ENCODE results near the gene ITGBL1.
A peak's percentile ranks its signal among the peaks of the same experiment; 100 is the strongest.

The ITGBL1 gene

DNA sequence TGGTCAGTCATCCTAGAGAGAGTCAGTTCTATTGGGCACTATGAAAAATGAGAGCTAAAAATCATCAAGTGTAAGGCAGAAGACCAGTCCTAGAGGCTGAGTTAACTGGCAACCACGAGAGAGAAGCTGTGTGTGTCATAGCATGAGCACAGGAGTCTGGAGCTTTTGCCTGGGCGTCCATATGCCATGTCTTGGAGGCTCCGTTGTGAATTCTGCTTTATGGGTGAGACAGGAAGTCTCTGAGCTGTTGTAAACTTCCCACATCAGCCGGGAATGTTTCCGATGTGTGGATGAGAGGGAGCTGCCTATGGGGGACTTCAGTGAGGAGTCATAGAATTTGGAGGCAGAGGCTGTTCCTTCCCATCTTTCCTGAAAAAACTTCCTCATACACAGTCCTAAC is 120.0 kb downstream of the ITGBL1 start:
- DNase-seq, result no peak

DNA sequence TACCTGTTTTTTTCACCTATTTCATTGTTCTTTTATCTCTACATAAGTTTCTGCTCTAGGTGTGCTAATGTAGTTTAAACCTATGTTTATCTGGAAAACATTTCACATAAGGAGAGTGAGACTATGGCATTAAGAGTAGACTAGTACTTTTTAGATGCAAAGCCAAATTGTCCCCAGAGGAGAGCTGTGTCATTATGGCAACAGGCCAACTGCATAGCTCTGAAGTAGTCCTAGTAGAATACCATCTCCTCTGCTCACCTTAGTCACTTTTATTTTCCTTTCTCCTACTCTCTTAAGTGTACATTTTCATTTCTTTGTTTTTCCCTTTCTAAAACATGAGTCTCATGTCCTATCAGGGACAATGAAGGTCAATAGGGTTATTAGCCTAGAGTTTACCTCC is 123.1 kb downstream of the ITGBL1 start:
- no peak for DNase-seq

DNA sequence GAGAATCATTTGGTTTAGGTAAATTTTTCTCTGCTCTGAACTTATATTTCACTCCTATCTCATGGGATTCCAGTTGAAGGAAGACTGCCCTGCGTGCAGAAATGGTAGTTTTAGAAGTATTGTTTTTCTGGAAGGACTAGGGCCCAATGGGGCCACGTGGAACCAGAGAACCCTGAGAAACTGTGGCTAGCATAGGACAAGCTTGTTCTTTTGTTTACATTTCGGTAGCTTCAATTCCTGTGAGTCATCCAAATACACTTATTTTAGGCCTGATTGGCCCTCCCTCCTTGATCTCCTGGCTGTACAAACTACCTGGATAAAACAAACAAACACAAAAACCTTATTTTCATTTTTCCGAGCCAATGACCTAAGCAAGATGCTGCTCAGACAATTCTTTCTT is 124.0 kb downstream of the ITGBL1 start:
- DNase-seq, result no peak

DNA sequence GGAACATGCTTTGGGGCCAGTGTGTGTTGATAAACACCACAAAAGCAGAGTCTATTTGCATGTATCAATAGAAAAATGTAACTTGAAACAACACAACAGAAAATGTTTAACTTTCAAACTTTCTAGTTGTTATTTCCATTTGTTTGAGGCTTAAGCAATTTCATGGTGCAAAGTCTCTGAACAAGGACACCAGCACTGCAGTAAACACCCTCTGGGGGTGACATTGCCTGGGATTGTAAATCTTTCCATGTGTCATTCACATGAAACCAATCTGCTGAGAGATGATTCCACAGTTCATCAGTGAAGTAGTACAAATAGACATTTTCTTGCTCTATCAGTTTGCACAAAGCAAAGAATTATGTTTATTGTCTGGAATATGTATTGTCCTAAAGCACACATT is 124.5 kb downstream of the ITGBL1 start:
- DNase-seq, result no peak

DNA sequence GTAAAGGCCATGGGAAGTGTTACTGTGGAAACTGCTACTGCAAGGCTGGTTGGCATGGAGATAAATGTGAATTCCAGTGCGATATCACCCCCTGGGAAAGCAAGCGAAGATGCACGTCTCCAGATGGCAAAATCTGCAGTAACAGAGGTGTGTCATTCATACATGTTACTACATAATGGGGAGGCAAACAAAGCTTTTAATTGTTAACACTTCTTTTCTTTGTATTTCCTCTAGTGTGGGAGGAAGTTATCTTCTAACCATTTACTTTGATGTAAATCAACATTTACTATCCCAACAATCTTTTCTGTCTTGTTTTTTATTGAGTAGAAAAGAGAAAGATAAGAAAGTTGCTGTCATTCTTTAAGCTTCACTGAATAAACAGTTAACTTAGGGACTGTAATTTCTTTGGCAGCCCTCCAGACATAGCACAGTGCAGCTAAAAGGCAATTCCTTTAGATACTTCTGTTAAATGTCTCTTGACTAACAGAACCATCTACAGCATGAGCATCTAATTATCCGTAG is 126.9 kb downstream of the ITGBL1 start:
- peak; percentile 28 for DNase-seq

DNA sequence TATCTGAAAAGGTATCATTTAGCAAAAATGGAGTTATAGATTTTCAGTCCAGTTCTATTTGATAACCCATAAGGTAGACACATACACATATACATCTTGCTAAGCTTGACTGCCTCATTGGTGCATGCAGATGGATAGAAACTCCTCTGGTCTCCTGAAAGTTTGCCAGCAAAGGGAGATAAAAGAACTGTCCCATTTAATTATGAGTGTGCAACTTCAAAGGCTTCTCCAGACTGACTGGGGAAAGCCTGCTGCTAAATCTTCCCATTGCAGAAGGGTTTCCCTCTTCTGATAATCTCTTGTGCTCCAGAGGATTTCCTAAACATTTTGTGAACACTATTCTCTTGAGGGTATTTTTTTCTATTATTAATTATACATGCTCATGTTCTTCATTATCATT is 131.9 kb downstream of the ITGBL1 start:
- no peak for DNase-seq

DNA sequence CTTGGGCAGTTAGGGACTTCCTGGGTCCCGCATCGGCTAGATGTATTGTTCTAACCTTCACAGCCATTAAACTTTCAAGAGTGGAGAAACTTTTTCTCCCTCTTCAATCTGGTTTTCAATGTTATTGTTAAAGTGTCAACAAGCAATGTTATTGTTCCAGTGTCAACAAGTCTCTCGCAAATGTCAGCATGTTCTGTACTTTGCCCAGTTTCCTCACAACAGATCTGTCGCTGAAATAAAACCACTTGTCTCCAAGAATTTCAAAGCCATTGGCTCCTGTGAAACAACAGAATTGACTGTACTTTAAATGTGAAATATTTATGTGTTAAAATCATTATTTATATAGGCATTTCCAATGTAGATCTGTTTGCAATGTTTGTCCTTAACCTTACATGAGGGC is 138.0 kb downstream of the ITGBL1 start:
- no peak for DNase-seq

DNA sequence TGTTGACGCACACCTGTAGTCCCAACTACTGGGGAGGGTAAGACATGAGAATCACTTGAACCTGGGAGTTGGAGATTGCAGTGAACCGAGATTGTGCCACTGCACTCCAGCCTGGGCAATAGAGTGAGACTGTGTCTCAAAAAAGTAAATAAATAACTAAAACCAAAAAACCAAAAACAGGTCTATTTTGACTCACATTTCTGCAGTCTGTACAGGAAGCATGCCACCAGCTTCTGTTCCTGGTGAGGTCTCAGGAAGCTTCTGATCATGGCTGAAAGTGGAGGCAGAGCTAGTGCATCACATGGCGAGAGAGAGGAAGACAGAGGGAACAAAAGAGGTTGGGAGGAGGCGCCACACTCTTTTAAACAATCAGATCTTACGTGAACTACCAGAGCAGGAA is 142.5 kb downstream of the ITGBL1 start:
- no peak for DNase-seq

DNA sequence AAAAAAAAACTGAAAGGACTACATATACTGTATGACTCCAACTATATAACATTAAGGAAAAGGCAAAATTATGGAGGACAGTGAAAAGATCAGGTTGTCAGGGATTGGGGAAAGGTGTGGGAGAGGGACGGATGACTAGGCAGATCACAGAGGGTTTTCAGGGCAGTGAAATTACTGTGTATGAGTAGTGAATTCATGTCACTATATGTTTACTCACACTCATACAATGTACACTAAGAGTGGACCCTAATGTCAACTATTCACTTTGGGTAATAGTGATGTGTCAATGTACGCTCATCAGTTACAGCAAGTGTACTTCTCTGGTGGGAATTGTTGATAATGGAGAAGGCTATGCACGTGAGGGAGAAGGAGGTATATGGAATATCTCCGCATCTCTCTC is 144.3 kb downstream of the ITGBL1 start:
- DNase-seq, result no peak

DNA sequence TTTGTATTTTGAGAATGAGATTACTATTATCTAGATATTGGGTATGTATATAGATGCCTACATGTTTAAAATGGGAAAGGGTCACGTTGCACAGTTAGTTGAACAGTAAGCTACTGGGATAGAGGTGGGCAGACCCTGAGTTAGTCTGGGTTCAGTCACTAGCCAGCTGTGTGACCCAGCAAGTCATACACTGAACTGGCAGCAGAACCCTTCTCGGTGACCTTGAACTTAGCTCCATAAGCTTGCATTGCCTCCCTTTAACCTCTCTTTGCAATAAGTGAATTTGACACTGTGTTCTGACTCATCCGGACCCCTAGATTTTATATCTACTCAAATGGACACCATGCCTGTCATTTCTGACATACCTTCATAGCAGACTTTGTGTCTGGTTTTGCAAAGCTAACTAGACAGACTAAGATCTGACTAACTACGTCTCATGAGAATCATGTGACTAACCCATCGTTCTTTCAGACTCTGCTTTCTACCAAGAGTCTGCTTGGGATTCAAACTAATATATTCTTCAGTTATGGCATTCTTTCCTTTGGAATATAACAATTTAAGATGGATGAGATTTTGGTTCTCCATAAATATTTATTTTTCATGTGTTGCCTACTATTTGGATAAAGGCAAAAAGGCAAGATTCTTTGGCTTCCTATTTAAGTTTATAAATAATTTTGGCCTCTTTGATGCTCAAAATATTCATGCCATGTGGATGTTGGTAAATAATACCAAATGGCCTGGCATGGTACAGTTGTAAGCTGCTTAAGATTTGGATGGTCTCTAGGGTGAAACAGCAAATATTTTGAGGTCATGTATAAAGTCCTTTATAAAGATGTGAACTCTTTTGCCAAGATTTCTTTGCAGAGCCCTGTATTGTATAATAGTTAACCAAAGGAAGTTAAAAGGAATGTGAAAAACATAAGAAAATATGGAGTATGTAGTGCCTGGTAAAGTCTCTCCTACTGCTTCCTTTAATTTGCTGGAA is 159.3 kb downstream of the ITGBL1 start:
- DNase-seq, result no peak

DNA sequence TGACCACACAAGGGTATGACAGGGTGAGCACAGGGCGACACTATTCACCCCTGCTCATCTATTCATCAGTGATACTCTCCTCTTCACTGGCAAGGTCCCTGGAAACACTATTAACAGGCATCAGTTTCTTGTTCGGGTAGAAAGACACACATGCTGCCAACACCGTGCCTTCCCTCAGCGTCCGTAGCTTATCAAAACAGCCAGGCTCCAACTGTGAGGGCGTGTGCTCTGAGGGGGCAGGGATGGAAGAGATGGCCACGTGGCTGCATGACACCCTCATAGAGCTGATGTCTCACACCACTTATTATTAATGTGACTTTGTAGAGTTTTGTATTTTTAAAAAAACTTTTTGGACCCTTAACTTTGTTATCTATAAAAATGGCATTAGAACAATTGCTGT is 160.3 kb downstream of the ITGBL1 start:
- DNase-seq, result no peak

DNA sequence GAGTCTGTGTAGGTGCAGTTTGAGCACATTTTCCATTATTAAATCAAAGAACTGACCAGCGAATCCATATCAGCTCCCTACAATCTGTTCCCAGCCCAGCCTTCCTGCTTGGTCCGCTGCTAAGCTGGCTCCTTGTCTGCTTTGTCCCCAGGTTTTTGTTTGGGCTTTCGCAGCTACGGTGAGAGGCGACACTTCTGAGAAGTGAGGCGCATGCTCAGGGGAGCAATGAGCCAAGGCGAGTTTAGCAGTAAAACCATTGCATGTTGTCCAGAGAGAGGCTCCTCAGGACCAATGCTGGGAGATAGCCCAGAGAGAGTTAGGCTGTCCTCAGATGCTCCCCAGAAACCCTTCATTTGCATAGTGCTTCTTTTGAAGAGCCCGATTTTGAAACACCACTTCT is 162.0 kb downstream of the ITGBL1 start:
- no peak for DNase-seq

DNA sequence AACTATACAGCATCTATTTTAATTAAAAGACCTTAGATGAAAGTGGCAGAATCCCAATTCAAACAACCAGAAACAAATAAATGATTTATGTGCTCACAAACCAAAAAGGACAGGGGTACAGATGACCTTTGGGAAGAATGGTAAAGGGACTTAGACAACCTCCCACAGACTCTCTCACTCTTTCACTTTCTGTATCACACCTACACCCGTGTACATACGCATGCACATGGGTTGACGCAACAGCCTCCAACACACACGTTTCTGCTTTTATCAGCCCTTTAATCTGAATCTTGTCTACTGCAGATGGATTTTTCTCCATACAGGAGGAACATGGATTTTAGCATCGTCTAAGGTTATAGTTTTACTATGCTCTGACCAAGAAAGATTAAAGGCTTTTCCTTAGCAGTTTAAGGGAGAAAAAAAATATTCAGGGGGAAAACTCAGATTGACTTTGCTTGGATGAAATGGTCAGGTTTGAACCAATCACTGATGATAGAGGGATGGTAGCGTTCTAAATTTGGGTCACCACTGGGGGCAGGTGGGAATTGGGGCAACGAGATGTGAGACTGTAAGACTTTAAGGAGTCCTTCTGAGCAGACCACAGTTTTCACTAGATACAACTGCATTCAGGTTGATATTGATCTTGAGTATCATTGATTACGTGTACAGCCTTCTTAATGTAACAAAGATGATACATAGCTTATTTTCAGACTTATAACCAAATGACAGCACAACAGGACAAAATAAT is 166.1 kb downstream of the ITGBL1 start:
- no peak for DNase-seq

DNA sequence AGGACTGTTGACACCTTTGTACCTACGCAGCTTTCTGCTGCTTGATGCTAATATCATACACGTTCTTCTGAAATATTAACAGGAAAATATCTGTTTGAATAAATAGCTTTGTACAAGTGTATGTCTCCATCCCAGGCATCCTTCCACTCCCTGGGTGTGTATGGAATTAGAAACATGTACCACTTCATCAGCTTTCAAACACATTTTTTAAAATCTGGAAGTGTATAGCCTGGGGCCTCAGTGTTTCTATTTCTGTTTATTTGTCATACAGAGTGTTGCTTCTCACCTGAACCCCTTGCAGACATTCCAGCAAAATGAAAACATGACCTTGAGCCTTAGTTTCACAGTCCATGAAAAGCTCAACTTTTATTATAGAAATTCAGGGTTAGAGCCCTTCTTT is 168.6 kb downstream of the ITGBL1 start:
- no peak for DNase-seq

DNA sequence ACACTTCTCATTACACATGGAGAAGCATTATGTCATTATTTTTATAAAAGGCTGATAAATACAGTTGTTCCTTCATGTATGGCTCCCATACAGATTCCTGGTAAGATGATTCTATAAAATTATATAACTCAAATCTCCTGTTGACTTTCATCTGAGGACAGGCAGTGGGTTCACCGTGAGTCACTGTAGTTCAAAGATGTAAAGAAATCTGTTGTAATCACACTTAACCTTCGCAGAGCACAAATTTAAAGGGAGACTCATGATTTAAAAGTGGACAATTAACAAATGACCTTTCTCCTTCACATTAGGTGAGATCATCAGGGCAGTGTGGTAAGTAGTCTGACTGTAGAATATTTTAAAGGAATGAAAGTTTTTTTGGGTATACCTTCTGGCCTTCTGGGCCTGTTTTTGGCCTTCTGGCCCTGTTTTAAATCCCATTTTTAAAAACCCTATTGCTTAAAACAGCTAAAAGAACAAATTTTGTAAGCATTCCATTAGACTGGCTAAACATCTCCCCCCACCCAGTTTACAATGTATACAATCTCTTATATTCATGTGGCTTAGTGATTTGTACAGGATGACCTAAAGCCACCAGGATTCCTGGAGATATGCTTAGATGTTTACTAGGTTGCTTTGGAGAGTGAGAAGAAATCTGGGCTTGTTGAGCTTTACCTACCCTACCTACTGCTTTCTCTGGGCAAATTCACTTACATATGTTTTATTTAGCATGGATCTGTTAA is 171.2 kb downstream of the ITGBL1 start:
- no peak for DNase-seq

DNA sequence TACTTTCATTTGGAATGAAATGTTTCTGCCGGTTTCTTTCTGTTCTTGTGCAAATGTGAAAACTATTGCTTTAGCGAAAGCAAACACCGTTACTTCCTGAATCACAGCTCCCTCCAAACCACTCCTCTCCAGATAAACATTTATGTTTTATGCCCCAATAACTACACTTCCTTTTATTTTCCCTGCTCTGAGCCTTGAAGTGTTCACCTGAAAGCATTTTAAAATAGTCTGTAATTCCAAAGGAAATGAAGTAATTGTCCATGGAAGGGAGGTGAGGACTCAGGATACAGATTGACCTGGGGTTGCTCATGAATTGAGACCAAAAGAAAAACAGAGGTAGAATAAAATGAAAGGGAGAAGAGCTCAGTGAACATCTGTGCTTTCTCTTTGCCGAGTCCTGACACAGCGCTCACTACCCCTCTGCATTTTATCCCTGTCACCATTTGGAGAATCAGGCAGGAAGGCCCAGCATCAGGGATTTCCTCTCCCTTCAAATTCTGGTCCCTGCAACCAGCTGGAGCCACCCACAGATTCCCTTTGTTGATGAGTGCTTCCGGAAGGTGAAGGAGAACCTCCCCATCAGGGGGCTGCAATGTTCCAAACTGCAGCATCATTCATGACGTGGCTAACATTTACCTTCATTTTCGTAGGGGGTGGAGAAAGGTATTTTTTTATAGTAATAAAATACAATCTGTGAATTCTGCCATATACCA is 171.9 kb downstream of the ITGBL1 start:
- DNase-seq, result no peak

DNA sequence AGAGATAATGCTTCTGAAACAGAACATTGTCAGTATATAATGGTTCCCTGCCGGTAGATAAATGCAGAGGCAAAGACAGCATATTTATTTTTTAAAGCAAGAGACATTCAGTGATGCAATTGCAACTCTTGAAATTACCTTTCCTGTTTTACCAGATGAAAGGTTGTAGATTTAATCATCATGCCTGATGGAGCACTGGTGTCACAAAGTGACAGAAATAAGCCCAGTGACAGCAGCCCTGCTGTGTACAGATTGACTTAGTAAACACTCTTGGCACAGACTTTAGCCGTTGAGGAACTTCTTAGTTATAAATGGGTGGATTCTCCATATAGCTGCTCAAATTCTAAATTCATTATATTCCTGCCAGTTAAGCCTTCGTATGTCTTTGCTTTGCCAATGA is 172.5 kb downstream of the ITGBL1 start:
- no peak for DNase-seq

DNA sequence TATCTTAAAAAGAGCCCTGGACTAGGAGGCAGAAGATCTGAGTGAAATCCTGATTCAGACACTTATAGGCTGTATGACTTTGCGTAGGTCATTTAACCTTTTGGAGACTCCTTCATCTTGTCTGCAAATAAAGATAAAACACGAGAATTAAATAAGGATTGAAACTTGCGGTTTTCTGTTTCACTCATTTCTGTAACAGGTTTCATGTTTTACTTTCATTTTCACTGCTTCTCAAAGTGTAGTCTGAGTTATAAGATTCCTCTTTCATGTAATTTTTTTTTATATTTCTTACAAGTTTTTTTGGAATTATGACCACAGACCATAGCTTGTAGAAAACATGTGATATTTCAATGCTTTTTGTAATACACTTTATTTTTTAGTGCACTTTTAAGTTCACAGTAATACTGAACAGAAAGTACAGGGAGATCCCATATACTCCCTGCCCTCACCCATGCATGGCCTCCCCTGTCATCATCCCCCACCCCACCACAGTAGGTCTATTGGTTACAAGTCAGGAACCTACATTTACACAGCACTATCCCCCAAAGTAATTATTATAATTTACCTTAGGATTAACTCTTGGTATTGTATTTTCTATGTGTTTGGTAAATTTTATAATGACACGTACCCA is 174.6 kb downstream of the ITGBL1 start:
- DNase-seq, result no peak

DNA sequence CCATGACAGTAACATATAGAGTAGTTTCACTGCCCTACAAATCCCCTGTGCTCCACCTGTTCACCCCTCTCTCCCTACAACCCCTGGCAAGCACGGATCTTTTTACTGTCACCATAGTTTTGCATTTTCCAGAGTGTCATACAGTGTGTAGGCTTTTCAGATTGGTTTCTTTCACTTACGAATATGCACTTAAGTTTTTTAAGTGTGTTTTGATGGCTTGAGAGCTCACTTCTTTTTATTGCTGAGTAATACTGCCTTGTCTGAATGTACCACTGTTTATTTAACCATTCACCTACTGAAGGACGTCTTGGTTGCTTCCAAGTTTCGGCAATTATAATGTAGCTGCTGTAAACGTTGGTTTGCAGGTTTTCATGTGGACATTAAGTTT is 175.1 kb downstream of the ITGBL1 start:
- DNase-seq, result no peak

DNA sequence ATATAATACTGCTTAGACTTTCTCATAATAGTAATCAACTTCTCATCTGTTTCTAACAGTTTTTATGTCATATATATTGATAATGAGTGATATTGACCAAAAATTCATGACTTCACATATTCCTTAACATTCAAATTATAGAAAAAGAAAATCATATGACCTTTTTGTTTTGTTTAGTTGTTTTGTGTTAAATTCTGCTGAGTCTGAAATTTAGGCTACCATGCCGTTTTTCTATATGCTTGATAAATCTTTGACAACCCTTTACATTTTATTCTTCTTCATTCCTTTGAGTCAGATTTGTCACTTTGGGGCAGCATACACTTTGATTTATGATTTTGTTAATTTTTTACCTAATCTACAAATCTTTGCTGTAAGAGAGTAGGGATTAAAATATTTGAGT is 176.4 kb downstream of the ITGBL1 start:
- no peak for DNase-seq

DNA sequence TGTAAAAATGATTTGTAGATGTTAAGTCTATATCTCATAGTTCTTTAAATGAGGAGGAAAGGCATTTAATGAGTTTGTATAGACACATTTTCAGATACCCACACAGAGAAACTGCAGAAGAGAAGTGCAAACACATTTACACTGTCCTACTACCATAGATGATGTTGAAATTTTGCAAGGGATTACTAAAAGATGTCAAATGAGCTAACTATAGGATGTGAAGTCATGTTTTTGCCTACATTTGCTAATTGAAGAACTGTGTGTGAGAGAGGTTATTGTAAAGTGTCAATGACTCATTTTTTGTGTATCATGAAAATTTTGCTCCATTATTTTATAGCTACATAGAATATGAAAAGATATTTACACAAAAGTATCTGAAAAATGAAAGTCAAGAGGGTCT is 178.9 kb downstream of the ITGBL1 start:
- DNase-seq, result no peak

DNA sequence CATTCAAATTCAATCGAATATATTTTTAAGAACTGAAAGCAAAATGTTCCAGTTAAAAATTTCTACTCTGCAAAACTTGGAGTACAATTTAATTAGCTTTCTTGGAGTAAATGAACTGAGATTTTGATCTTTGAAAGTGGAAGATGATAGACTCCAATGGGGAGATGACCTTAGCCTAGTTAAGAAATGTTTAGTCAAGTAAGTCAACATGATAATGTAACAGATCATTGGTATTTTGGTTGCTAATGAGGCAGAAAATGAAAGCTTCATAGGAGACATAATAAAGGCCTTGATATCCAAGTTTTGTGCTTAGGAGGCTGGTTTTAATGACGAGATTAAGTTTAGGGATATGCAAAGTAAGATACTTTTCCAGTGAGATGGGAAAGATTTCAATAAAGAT is 181.7 kb downstream of the ITGBL1 start:
- no peak for DNase-seq
